Measurements from ENCODE around the gene PACSIN2.
"Not testable (repeated sequence)": the region's sequence is repeated elsewhere in the genome, so short reads cannot be mapped to it uniquely, and the experiment has no call there.

The PACSIN2 gene

DNA sequence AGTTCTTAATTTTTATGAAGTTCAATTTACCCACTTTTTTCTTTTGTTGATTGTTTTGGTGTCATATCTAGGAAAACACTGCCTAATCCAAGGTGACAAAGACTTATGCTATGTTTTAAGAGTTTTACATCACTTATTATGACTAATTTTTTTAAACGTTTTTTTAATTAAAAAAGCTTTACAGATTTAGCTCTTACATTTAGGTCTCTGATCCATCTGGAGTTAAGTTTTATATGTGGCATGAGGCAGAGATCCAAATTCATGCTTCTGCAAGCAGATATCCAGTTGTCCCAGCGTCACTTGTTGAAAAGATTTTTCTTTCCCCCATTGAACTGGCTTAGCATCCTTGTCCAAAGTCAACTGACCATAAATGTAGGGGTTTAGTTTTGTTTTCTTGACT, 72.6 kb downstream of the PACSIN2 start:
- DNase-seq = no peak

DNA sequence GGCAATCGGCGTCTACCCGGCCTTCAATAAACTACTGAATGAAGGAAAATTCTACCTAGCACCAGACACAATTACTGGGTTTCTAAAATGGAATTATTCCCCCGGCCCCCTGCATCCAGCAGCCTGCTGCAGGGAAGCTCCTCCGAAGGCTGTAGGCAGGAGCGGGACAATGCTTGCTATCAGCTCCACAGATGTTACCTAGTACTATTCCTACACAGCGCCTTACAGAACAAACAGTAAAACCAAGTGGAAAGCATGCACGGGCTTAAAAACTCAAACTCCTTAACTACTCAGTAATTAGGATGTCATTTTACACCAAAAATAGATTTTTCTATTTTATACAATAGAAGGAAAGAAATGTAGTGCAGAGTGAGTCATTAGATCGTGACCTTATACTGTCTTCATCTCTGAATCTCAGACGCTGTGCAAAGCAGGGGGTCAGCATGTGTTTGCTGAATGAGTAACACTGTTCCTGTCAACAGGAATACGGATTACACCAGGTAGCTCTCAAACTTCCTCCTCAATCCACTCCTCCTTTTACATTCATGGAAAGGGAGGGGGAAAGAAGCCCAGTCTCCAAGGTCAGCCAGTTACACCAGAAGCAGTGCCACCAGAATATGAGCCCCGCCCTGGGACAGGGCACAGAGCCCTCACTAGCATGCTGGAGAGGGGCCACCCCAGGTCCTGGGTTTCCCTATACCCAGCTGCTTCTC, 74.9 kb downstream of the PACSIN2 start:
- DNase-seq = no peak

DNA sequence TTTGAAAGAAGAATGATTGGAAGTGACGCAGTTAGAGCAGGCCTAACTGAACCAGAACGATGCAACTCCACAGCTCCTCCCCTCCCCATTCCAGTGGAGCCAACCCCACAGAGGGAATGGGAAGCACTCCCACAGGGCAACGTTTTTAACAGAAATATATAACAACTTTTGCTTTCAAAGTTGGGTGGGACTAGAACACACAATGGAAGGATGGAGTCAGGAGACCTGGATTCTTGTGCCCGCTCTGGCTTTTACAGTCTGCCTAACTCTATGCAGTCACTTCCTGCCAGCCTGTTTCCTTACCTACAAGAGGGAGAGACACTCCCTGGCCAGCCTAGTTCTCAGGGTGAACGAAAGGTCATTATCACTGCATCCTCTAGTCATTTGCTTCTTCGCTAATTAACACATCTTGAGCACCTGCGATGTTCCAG, 75.5 kb downstream of the PACSIN2 start:
- DNase-seq = no peak

DNA sequence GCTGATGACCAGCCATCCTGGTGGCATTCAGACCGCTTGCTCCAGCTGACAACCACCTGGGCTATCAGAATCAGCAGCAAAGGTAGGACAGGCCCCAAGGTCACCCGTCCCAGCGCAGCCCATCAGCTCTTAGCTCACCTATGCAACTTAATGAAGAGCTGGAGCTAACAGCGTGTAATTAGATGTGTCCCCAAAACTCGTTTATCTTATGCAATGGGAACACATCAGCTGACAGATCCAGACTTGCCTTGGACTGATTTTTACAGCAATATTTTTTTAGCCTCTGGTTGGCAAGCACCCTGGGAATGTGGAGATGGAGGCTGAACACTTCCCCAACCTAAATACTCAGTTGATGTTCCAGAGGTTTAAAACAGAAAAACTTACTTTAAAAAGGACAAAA, 76.0 kb downstream of the PACSIN2 start:
- no peak for DNase-seq

DNA sequence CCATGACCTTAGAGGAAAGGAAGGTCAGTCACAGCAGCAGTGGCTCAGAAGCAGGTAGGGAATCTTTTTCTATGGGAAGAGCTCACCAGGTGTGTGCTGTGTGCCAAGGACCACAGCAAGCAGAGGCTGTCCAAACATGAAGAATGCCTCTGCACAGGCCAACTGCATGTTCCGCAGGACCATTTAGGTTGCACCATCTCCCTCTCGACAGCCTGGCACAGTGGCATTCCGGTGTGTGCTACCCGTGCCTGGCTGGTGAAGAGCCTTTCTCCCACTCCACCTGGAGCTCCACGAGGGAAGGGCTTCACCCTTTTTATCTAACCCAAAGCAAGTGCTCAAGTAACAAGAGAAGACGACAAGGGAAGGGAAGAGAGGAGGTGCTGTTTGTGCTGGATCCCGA, 76.5 kb downstream of the PACSIN2 start:
- no peak for DNase-seq

DNA sequence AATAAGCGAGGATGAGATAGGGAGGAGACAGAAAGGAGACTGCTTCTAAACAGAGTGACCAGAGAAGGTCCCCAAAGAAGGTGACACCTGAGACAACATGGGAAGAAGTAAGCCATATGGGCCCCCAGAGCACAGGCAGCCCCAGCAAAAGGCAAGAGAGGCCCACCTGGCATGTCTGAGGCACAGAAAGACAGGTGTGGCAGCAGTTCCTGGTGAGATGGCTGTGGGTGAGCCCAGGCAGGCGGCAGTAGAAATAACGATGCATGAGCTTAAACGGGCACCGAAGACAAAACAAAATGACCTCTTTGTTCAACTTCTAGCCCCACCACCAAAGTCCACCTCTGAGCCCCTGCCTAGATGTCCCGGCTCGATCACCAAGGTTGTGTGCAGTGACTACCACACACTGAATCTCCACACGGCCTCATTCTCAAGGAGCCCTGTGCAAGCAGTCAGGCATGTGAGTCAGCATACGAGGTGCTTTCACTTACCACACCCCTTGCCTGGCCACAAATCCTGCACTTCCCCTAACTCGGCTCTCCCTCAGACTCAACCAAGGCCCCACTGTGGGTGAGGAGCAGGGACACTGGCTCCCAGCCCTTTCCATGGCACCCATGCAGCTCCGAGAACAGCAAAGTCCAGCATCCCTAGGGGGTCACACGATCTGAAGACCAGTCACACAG, 77.6 kb downstream of the PACSIN2 start:
- DNase-seq = peak; percentile 59

DNA sequence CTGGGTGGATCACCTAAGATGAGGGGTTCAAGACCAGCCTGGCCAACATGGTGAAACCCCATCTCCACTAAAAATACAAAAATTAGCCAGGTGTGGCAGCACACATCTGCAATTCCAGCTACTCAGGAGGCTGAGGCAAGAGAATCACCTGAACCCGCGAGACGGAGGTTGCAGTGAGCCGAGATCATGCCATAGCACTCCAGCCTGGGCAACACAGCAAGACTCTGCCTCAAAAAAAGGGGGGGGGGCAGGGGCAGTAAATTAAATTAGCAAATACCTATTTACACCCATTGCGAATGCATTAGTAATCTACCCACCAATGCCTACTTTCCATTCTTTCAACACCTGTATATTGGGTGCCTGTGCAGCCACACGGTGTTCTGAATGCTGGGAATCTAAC, 78.3 kb downstream of the PACSIN2 start:
- DNase-seq = not testable (repeated sequence)

DNA sequence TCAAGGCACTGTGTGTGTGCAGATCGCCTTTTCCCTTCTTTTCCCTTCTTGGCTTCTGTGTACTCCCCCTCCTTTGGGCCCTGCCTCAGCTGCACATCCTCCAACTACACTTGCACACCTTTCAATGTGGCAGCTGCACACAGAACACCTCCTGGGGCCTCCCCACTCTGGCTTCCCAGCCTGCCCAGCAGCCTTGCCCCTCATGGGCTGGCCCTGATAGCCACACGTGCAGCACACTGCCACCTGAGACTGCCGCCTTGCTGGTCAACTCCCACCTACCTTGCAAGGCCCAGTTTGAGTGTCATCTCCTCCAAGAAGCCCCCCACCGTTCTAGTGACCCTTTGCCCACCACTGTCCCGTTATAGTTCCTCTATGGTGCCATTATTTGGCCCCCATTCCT, 80.6 kb downstream of the PACSIN2 start:
- no peak for DNase-seq

DNA sequence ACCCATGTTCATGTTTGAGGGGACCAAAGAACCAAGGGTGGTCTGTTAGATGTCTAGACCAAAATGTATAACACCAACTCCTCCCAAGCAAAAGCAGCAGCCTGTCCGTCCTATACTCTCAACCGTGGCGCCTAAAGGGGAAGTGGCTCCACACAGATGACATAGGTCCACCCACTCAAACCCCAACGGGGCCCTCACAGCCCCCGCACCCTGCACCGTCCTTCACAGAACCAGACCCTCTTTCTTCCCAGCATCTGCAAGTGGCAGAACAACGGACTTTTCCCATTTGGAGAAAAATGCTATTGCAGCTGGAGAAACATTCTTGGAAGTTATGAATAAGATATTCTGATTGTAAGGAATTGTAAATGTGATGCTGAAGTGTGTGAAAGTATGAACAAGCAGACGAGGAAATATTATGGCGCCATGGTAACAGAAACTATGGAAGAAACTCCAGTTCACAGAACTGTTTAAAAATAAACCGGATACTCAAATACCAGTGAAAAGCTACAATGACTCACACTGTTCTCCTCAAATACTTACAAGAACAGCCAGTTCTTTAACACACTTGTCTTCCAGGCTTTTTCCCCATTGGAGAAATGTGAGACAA, 81.4 kb downstream of the PACSIN2 start:
- peak; percentile 90 for DNase-seq

DNA sequence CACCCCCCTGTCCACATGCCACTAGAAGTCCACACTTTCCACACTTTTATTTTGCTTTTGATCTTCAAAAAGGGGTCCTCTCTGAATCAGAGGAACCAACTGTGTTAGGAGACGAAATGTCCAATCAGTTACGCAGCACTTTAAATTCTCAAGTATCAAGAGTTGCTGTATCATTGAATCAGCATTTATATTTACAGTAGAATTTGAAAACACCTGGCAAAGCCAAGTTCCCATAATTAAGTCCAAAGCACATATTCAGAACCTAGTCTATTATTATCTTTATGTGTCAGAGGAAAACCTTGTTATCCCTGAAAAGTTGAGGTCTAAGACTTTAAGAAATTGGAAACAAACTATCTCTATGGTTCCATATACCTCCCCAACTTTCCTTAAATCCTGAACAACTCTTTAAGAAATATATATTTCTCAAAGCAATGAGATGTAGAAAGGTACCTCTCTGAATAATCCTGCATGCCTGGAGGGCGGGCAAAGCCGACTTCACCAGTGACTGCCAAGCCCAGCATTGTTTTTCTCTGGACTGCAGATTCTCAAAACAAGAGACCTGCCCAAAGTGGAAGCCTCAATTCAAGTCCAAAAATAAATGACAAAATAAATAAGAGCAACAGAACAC, 82.0 kb downstream of the PACSIN2 start:
- no peak for DNase-seq

DNA sequence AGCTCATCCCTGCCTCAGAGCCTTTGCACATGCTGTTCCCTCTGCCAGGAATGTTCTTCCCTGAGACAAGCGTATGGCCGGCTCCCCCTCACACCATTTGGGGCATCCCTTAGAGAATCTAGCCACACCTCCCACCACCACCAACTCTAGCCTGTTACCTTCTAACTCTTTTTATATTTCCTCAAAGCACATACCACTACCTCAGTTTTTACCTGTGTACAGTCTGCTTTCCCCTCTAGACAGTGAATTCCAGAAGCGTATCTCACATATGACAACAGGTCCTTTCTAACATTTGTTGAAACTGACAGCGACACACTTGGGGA, 82.8 kb downstream of the PACSIN2 start:
- no peak for DNase-seq

DNA sequence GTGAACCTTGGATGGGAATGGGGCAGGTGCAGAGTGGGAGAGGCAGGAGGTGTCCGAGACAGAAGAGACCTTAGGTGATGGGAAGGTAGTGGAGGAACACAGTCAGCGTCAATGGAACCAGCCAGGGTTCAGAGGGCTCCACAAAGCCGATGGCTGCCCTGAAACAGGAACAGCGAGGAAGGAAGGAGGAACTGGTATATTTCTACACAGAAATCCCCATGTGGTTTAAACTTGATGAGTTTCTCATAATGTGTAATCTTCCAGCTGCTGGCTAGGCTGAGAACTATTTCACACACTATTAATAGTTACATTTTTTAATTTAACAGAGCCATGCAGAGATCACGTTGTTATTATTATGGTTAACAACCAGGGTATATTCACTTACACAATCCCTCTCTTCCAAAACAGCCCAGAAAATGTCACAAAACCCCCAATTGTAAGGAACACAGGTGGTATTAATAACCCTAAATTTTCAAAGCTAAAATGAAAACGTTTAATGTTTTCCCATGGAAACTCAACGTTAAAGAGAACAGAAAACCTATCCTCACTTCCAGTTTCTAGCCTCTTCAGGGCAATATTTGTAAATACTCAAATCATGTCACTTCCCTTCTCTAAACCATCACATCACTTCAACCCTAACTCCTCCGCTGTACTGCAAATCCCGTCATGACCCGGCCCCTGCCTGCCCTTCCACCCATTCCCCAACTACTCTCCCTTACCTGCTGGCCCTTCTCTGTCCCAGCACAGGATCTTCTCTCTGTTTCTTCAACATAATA, 83.3 kb downstream of the PACSIN2 start:
- DNase-seq = no peak

DNA sequence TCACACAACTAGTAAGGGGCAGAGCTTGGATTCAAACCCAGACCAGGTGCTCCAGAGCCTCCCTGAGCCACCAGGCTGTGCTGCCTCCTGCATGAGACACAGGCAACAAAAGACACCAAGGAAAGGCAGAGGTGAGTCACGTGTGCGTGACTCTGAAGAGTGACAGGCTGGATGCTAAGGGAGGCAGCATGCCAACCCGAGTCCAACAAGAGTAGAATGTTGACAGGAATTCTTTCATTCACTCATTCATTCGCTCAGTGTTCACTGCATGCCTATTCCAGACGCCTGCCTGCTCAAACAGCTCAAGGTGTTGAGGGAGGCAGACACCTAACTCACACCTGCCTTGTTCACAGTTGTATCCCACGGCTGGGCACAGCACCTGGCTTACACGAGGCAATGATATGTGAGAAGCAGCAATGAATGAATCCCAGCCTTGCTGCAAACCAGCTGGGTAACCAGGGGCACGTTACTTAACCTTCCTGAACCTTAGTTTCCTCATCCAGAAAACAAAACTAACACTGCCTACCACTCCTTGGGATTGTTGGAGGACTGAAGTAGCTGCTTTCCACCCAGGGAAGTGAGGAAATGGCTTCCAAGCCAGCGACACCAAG, 84.0 kb downstream of the PACSIN2 start:
- DNase-seq = no peak

DNA sequence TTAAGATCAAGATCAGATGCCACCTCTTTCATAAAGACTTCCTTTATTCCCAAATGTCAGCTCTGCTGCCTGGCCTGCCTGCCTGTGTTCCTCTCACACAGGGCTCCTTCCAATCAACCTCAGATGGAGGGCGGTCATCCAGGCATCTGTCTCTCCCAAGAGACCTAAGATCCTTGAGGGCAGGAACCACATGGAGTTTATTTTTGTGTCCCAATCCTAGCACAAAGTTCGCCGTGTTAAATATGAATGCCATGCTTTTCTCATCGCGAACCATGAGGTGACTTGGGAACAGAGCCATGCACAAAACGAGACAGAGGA, 85.2 kb downstream of the PACSIN2 start:
- DNase-seq = no peak

DNA sequence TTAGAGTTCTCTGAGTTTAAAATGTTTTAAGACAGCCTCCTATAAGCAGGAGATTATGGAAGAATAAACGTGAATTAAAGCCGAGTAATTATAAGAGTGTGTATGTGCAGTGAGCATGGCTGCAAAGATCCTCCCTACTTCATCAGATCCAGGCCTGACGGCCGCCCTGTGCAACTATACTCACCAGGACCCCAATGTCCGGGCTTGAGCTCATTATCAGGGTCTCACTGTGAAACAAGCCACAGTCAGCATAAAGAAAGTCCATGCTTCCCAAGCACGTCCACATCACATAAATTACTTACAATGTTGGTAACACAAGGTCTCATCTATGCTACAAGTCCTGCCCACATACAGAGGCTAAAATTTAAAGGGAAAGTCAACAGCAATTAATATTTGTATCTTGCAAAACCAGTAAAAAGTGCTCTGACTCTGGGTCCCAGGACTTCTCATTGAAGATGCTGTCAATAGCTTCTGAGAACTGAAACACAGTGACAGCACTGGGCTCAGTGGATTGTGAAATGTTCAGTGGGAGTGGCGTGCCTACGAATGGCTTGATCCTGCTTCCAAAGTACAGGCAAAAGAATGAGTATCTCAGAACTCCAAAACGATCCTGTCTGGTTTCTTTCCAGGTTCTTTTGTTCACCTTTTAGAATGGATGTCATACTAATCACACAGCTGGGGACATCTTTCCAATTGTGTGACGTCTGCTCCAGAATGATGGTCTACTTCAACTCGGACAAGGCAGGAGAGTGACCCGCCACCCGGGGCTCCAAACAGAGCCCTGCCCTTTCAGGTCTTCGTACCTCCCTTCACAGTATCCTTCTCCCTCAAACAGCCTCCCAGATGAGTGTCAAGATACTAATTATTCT, 85.7 kb downstream of the PACSIN2 start:
- no peak for DNase-seq

DNA sequence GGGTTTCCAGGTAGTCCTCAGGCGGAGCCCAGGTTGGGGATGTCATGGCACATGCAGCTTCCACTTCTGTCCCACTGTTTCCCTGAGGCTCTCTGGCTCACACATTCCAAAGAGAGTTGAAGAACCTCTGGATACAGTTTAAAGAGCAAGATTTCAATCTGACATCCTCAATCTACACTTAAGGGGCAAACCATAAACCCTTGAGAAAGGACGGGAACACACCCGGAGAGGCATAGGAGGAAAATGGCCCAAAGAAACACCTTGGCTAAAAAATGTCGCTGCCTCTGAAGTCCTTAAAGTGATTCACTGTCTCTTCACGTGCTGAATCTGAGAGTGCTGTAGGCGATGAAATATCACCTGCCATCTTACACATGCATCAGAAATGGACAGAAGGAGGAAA, 87.0 kb downstream of the PACSIN2 start:
- no peak for DNase-seq

DNA sequence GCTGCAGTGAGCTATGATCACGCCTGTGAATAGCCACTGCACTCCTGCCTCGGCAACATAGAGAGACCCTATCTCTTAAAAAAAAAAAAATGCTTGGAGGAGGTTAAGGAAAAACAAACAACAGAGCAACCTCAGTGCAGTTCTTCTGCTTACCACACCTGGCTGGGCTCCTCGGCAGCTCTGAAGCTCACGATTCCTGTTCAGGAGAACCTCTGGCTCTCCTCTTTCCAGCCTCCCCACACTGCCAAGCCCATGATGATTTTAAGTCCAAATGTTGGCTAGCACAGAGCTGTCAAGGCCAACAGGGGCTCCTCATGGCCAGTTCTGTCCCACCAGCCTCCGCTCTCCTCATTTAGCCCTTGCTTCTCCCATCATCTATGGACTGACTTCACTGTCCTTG, 88.2 kb downstream of the PACSIN2 start:
- DNase-seq = no peak

DNA sequence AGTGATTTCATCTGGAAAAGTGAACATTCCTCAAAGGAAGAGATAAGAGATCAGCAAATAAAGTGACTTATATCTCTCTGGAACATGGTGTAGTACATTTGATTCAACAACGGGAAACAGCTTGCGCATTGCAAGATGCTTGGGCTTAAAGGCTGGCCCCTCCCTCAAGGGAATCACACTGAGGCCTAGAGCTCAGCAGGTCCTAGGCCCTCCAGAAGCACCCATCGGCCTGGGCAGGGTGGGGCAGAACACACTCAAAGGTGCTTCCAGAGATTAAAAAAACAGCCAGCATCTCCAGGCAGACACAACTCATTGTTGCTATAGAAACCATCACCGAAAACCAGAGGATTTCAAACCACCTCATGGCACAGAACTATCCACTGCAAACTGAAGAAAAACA, 88.8 kb downstream of the PACSIN2 start:
- DNase-seq = no peak

DNA sequence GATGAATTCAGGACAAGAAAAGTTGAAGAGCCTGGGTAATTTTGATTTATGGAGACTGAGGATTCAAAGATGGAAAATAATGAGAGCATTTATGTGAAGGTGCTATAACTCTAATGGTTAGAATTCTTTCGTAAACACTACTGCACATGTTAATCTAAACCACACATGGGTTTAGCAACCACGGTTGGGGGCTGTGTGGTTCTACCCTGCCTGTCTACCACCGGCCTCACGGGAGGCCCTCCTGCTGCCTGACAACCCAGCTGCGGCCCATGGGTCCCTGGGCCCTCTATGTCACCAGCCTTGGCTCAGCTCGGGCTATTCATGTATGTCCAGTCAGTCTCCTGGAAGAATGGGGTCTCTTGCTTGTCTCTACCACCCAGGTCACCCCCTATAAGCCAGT, 89.4 kb downstream of the PACSIN2 start:
- DNase-seq = no peak

DNA sequence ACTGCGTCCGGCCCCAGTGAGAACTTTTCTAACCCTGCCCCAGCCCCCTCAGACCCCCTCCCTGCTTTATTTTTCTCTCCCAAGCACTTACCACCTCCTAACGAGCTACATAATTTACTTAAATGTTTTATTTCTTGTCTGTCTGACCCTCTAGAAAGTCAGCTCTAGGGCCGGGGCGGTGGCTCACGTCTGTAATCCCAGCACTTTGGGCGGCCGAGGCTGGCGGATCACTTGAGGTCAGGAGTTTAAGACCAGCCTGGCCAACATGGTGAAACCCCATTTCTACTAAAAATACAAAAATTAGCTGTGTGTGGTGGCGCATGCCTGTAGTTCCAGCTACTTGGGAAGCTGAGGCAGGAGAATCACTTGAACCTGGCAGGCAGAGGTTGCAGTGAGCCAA, 89.9 kb downstream of the PACSIN2 start:
- not testable (repeated sequence) for DNase-seq

DNA sequence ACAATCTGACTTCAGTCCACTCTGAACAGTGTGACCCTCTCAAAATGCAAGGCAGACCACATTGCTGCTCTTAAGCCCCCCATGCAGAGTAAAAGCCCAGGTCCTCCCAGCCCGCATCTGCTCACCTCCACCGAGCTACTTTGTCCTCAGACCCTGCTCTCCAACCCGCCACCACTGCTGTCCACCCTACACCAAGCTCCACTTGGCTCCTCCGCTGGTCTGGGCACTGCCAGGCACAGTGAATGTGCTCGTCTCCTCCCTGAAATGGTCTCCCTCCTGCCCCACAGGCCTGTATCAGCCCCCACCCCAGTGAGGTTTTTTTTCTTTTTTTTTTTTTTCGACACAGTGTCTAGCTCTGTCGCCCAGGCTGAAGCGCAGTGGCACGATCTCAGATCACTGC, 90.5 kb downstream of the PACSIN2 start:
- DNase-seq = no peak

All from amniotic stem cell (primary cell).